HG03139 (cell line): Measurements from ENCODE around the gene POLK.
"Not testable (repeated sequence)": the region's sequence is repeated elsewhere in the genome, so short reads cannot be mapped to it uniquely, and the experiment has no call there.

Experiments
- ATAC-seq: cut with Tn5 transposase; IDR thresholded peaks from one replicate; pipeline ENCODE4 v1.9.1; 2021; ENCODE audit not compliant: unreplicated experiment

The POLK gene

GRCh38 chr5:75510417-75510835 is 1.3 kb upstream of the POLK start:
- no peak for ATAC-seq

GRCh38 chr5:75510836-75511434 is 756 bp upstream of the POLK start:
- peak; percentile 25 for ATAC-seq

GRCh38 chr5:75512383-75513074 is 838 bp downstream of the POLK start:
- ATAC-seq: no peak

GRCh38 chr5:75513841-75514240 is 2.1 kb downstream of the POLK start:
- no peak for ATAC-seq

- ATAC-seq: no peak
Observed at GRCh38 chr5:75514323-75514722, 2.6 kb downstream of the POLK start.

GRCh38 chr5:75519761-75520160 is 8.1 kb downstream of the POLK start:
- ATAC-seq: no peak

GRCh38 chr5:75521195-75521594 is 9.5 kb downstream of the POLK start:
- no peak for ATAC-seq

- no peak for ATAC-seq
Observed at GRCh38 chr5:75522025-75522424, 10.3 kb downstream of the POLK start.

GRCh38 chr5:75522542-75522941 is 10.9 kb downstream of the POLK start:
- no peak for ATAC-seq

- no peak for ATAC-seq
Observed at GRCh38 chr5:75523275-75523674, 11.6 kb downstream of the POLK start.

- ATAC-seq: peak; percentile 80
Observed at GRCh38 chr5:75524071-75524470, 12.4 kb downstream of the POLK start.

- ATAC-seq: no peak
Observed at GRCh38 chr5:75524591-75524990, 12.9 kb downstream of the POLK start.

- no peak for ATAC-seq
Observed at GRCh38 chr5:75525344-75525743, 13.7 kb downstream of the POLK start.

- no peak for ATAC-seq
Observed at GRCh38 chr5:75526070-75526469, 14.4 kb downstream of the POLK start.

GRCh38 chr5:75529185-75529584 is 17.5 kb downstream of the POLK start:
- no peak for ATAC-seq

- ATAC-seq: no peak
Observed at GRCh38 chr5:75532190-75532589, 20.5 kb downstream of the POLK start.

- not testable (repeated sequence) for ATAC-seq
Observed at GRCh38 chr5:75533716-75534115, 22.0 kb downstream of the POLK start.

GRCh38 chr5:75534734-75535133 is 23.0 kb downstream of the POLK start:
- ATAC-seq: no peak

GRCh38 chr5:75536147-75536546 is 24.5 kb downstream of the POLK start:
- no peak for ATAC-seq

- ATAC-seq: no peak
Observed at GRCh38 chr5:75536694-75537360, 25.1 kb downstream of the POLK start.

- ATAC-seq: no peak
Observed at GRCh38 chr5:75538211-75538610, 26.5 kb downstream of the POLK start.

- ATAC-seq: no peak
Observed at GRCh38 chr5:75545131-75545530, 33.4 kb downstream of the POLK start.
